Endodermal cell (in vitro differentiated cells): ENCODE measurements around the gene RBM6. TPM values are rescaled to one million over a fixed set of nuclear protein-coding genes. Genes with fewer than 3 reads are reported as not detected.
A peak's percentile ranks its signal among the peaks of the same experiment; 100 is the strongest.

Experiments
- DNase-seq: peaks from one replicate; pipeline ENCODE4 v3.0.0-alpha.2; 2017
- H3K27ac ChIP-seq: 2 replicates; pipeline ENCODE4 v1.5.1; 2013; ENCODE audit warnings: mild to moderate bottlenecking, low read depth, low read length, moderate library complexity
- H3K27me3 ChIP-seq: 2 replicates; pipeline ENCODE4 v1.6.1; 2013; ENCODE audit warnings: mild to moderate bottlenecking, low read length, moderate library complexity; ENCODE audit not compliant: insufficient read depth, control insufficient read depth, poor library complexity, severe bottlenecking
- H3K36me3 ChIP-seq: 2 replicates; pipeline ENCODE4 v1.7.0; 2013; ENCODE audit warnings: mild to moderate bottlenecking, low read length, moderate library complexity; ENCODE audit not compliant: control insufficient read depth, insufficient read depth
- H3K4me1 ChIP-seq: one replicate; pipeline ENCODE4 v1.7.0; 2013; ENCODE audit warnings: low read length; ENCODE audit not compliant: control insufficient read depth, insufficient read depth
- H3K4me3 ChIP-seq: 2 replicates; pipeline ENCODE4 v1.5.1; 2013; ENCODE audit warnings: mild to moderate bottlenecking, low read length, moderate library complexity
- H3K9ac ChIP-seq: 2 replicates; pipeline ENCODE4 v1.6.1; 2013; ENCODE audit warnings: mild to moderate bottlenecking, low read length, moderate library complexity; ENCODE audit not compliant: poor library complexity, severe bottlenecking; ENCODE audit errors: extremely low read depth
- H3K9me3 ChIP-seq: 2 replicates; pipeline ENCODE4 v1.6.1; 2013; ENCODE audit warnings: mild to moderate bottlenecking, low read length, moderate library complexity; ENCODE audit not compliant: control insufficient read depth
- H3K27ac Mint-ChIP-seq: 2 replicates; pipeline ENCODE4 v1.8.0; 2020; ENCODE audit warnings: mixed read lengths
- H3K27me3 Mint-ChIP-seq: 2 replicates; pipeline ENCODE4 v1.8.0; 2021; ENCODE audit warnings: mild to moderate bottlenecking, mixed read lengths; ENCODE audit not compliant: insufficient read depth
- H3K36me3 Mint-ChIP-seq: 2 replicates; pipeline ENCODE4 v1.8.0; 2020; ENCODE audit warnings: low read depth, mixed read lengths
- H3K4me1 Mint-ChIP-seq: 2 replicates; pipeline ENCODE4 v1.8.0; 2020; ENCODE audit warnings: mixed read lengths
- H3K4me3 Mint-ChIP-seq: 2 replicates; pipeline ENCODE4 v1.8.0; 2020; ENCODE audit warnings: mild to moderate bottlenecking, moderate library complexity, mixed read lengths
- H3K9me3 Mint-ChIP-seq: 2 replicates; pipeline ENCODE4 v1.8.0; 2020; ENCODE audit warnings: mild to moderate bottlenecking, mixed read lengths
- CTCF ChIP-seq: fragments of 200-600 bp; sonication (generic); conservative IDR thresholded peaks from 2 replicates; pipeline ENCODE4 v1.5.0; 2021; ENCODE audit warnings: antibody characterized with exemption, mild to moderate bottlenecking
- WGBS, 2 experiments: methylation state at CpG; one replicate each; pipeline versions ENCODE4 v1.1.5 to v1.1.7; 2013; ENCODE audit warnings: missing lambda C conversion rate in 2 of 2, mixed read lengths in 1 of 2; ENCODE audit not compliant: insufficient coverage in 1 of 2, insufficient read length in 1 of 2; 5-methylcytosine and 5-hydroxymethylcytosine counted together
- total RNA-seq, 2 donors: library from RNA; stranded (reverse); fragmentation: NEBNext Ultra II Directional in 1 of 2; extraction: Animal tissue kit (Norgen Biotek cat#: 25700) in 1 of 2; gene quantifications; 2 replicates in 1 of 2; 3 replicates in 1 of 2; pipeline ENCODE4 v1.2.1, GENCODE V29; 2021

The RBM6 gene
- total RNA-seq, 2 donors from 2014 or later = 116 to 168 TPM

DNA sequence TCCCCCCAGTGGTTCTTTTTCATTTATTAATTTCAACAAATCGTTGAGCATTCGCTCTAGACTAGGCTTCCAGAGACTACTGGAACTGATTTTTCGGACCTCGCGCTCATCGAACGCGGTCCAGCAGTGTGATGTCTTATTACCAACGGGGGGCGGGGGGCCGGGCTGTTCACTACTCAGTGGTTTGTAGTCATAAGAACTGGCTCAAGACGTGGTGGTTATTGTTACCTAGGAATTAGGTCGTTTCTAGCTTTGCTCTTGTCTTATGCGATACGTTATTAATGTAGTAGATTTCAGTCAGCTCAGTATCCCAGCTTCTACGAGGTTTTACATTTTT lies 149.6 kb downstream of the RBM6 start:
- peaks cover 9% of the 10 kb centered on the region for H3K4me1 Mint-ChIP-seq
- Histone ChIP-seq H3K9me3 (peaks cover 5% of the 10 kb centered on the region), H3K9ac (peak overlapping the region; percentile 99), H3K27me3 (no peaks in the 10 kb centered on the region), H3K36me3 (peaks cover 42% of the 10 kb centered on the region), H3K4me3 (peak overlapping the region; percentile 96), H3K4me1 (peaks cover 2% of the 10 kb centered on the region), H3K27ac (no peak overlapping the region)
- peak overlapping the region; percentile 99 for H3K4me3 Mint-ChIP-seq
- H3K27ac Mint-ChIP-seq = peak overlapping the region; percentile 99
- no peak for DNase-seq
- peaks cover 42% of the 10 kb centered on the region for H3K36me3 Mint-ChIP-seq
- peaks cover 22% of the 10 kb centered on the region for H3K9me3 Mint-ChIP-seq
- no peak for TF ChIP-seq CTCF
- 3 to 4% methylated on average over 12 to 16 of the region's 16 CpGs for WGBS, 2 experiments
- H3K27me3 Mint-ChIP-seq = peaks cover 3% of the 10 kb centered on the region

GRCh38 chr3:50090984-50091383 lies 151.0 kb downstream of the RBM6 start:
- H3K9me3 ChIP-seq = peaks cover 2% of the 10 kb centered on the region
- peaks cover 53% of the 10 kb centered on the region for H3K36me3 Mint-ChIP-seq
- peaks cover 56% of the 10 kb centered on the region for H3K36me3 ChIP-seq
- no peak overlapping the region for H3K27ac Mint-ChIP-seq
- H3K27me3 Mint-ChIP-seq = no peaks in the 10 kb centered on the region
- H3K27me3 ChIP-seq = no peaks in the 10 kb centered on the region
- H3K4me3 ChIP-seq = peak overlapping the region; percentile 96
- H3K27ac ChIP-seq = no peak overlapping the region
- no peak overlapping the region for H3K9ac ChIP-seq
- H3K4me1 Mint-ChIP-seq = peaks cover 9% of the 10 kb centered on the region
- no peak for TF ChIP-seq CTCF
- no peak for DNase-seq
- peaks cover 2% of the 10 kb centered on the region for H3K4me1 ChIP-seq
- peaks cover 15% of the 10 kb centered on the region for H3K9me3 Mint-ChIP-seq
- H3K4me3 Mint-ChIP-seq = peak overlapping the region; percentile 99

DNA sequence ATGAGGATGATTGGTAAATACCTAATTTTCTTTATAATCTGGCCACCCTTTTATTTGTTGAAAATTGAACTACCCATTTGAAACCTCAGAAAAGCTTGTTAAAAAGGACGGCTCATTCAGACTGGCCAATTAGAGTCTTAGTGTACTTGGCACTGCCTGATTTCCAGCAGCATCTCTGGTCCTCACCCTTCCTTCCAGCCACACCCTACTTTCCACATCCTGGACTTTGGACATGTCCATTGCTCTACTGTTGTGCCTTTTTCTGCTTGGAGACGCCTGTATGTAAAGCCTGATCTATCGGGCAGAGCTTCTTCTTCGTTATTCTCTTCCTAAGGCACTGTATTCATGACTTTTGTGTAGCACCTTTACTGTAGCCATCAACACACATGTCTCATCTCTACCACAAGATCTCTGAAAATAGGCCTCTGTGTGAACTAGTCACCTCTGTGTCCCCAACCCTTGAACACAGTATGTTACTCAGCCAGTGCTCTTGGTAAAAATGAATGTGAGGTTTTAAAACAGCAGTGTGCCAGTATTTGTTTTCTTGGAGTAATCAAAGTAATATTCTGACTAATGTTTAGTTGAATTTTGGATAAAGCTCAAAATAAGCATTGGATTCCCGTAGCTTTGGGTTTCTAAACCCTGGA lies 155.5 kb downstream of the RBM6 start:
- H3K36me3 Mint-ChIP-seq = peaks cover 86% of the 10 kb centered on the region
- Histone ChIP-seq H3K4me1 (peaks cover under 1% of the 10 kb centered on the region), H3K27ac (no peak overlapping the region), H3K4me3 (no peak overlapping the region), H3K27me3 (no peaks in the 10 kb centered on the region), H3K36me3 (peaks cover 91% of the 10 kb centered on the region), H3K9me3 (no peaks in the 10 kb centered on the region), H3K9ac (no peak overlapping the region)
- no peak for DNase-seq
- H3K27me3 Mint-ChIP-seq = no peaks in the 10 kb centered on the region
- no peak for TF ChIP-seq CTCF
- H3K27ac Mint-ChIP-seq = no peak overlapping the region
- no peaks in the 10 kb centered on the region for H3K9me3 Mint-ChIP-seq
- 96 to 97% methylated on average over 5 of the region's 5 CpGs for WGBS, 2 experiments
- no peak overlapping the region for H3K4me3 Mint-ChIP-seq
- peaks cover 4% of the 10 kb centered on the region for H3K4me1 Mint-ChIP-seq
